Psoas muscle (tissue), 8 donors: ENCODE measurements around the gene CELA3A. TPM values are rescaled to one million over a fixed set of nuclear protein-coding genes. Genes with fewer than 3 reads are reported as not detected.

Source experiments
- ATAC-seq, 4 donors: fragments of 200-7000 bp; cut with Tn5 transposase; one replicate each; pipeline ENCODE4 v1.9.1; 2020; ENCODE audit warnings: moderate library complexity in 3 of 4, mild to moderate bottlenecking in 2 of 4
- DNase-seq, 2 donors: peaks; one replicate each; pipeline ENCODE4 v3.0.0-alpha.2; 2020
- H3K27ac ChIP-seq: fragments of 200-600 bp; one replicate; pipeline ENCODE4 v1.8.0; 2022
- H3K27me3 ChIP-seq, 3 donors: fragments of 200-600 bp in 1 of 3; one replicate each; pipeline versions ENCODE4 v1.6.1 to v1.8.0; 2013 to 2022; ENCODE audit warnings: low read length in 2 of 3, mild to moderate bottlenecking in 2 of 3, moderate library complexity in 1 of 3; ENCODE audit not compliant: insufficient read depth in 3 of 3
- H3K36me3 ChIP-seq, 2 donors: fragments of 200-600 bp in 1 of 2; one replicate each; pipeline versions ENCODE4 v1.6.1 to v1.8.0; 2013 to 2022; ENCODE audit warnings: low read depth in 1 of 2, mild to moderate bottlenecking in 1 of 2, moderate library complexity in 1 of 2; ENCODE audit not compliant: insufficient read depth in 1 of 2
- H3K4me1 ChIP-seq: fragments of 200-600 bp; one replicate; pipeline ENCODE4 v1.8.0; 2022
- H3K4me3 ChIP-seq: fragments of 200-600 bp; one replicate; pipeline ENCODE4 v1.8.0; 2022; ENCODE audit warnings: mild to moderate bottlenecking
- H3K9me3 ChIP-seq: fragments of 200-600 bp; one replicate; pipeline ENCODE4 v1.8.0; 2022
- CTCF ChIP-seq: fragments of 200-600 bp; IDR thresholded peaks from one replicate; pipeline ENCODE4 v1.8.0; 2022; ENCODE audit warnings: antibody characterized with exemption
- WGBS, 3 donors: extraction: QIAGEN DNeasy Blood & Tissue Kit; methylation state at CpG; one replicate each; pipeline versions ENCODE4 v1.1.6 to v1.1.7; 2013; 5-methylcytosine and 5-hydroxymethylcytosine counted together
- intact Hi-C, 2 donors: fragments of 100-400 bp; cut with DNase I; formaldehyde crosslinking; loops; one replicate each; pipeline versions ENCODE4 v1.11.0 to v1.14.2; 2022
- polyA plus RNA-seq, 3 donors: library from polyadenylated mRNA; stranded (reverse); fragments of 200-250 nt; gene quantifications; one replicate each; pipeline ENCODE4 v1.2.3, GENCODE V29; 2013
- total RNA-seq, 4 donors: library from RNA; stranded (reverse); fragmentation: NEBNext Ultra II Directional in 2 of 4; extraction: Animal tissue kit (Norgen Biotek cat#: 25700) in 2 of 4; gene quantifications; one replicate each; pipeline versions ENCODE4 v1.2.1 to v1.2.4, GENCODE V29; 2021 to 2023
- donor health status: healthy with polysubstance abuse.
- donor health status: DM: no; HTN: no; CAD: no; lungs with moderate emphysema.
- donor health status: Bipolar disorder and iron deficiency.
- donor health status: healthy.
- donor health status: DM: yes; HTN: yes; CAD: no.
- donor health status: DM: no; HTN: no; CAD: no.
- donor health status: DM: no; HTN: no; CAD: no.
- donor health status: DM: yes; HTN: yes; CAD: no.

Gene CELA3A
- total and polyA plus RNA-seq, 7 donors: 0.62 to 4.0 (median 1.4) TPM; not detected in 3

DNA sequence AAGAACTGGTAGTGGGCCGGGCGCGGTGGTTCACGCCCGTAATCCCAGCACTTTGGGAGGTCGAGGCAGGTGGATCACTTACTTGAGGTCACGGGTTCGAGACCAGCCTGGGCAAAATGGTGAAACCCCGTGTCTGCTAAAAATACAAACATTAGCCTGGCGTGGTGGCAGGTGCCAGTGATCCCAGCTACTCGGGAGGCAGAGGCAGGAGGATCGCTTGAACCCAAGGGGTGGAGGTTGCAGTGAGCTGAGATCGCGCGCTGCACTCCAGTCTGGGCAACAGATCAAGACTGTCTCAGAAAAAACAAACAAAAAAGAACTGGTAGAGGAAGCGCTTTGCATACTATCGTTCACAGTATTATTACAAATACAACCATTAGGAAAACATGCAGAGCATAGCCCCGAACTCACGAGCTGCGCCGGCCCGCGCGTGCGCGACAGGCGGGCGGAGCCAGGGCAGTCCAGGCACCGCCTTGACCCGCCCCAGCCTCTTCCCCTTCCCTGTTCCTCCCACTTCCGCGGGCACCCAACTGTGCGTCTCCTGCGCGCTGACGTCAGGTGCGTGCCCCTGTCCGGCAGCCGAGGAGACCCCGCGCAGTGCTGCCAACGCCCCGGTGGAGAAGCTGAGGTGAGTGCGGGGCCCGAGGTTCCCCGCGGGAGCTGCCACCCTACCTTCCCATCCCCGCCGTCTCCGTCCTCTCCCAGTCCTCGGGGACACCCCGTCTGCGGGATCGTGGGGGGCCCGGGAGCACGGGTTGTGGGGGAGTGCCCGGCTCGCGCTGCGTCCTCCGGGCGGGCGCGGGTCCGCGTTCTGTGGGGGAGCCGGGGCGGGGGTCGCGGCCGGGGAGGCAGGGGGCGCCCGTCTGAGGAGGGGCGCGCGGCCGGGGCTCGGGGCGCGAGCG, 50.9 kb downstream of the CELA3A start, which contains the start of gene CDC42:
Gene CDC42, plus strand, starts transcription at position 595 of the 902 bp plus-strand sequence. CDS start 25,770 bp downstream, outside the sequence.
- no peak for TF ChIP-seq CTCF
- Histone ChIP-seq H3K4me3 (peak within 1 kb of the TSS; percentile 81), H3K36me3 (no peaks in the 10 kb centered on the region), H3K9me3 (no peaks in the 10 kb centered on the region), H3K4me1 (peaks cover 34% of the 10 kb centered on the region), H3K27ac (peak within 1 kb of the TSS; percentile 100), H3K27me3 (no peaks in the 10 kb centered on the region)
- peak; percentile 97 to 99 for DNase-seq
- intact Hi-C loops: loop anchor here in 1 of 2 donors (2.0 kb wide), 1 partner anchor 28 kb away; no protein-coding TSS in a partner anchor
- peak; percentile 97 to 98 (median 98) for ATAC-seq
- WGBS, 3 donors: 16 to 22% (median 16%) methylated on average over 58 to 81 of the region's 81 CpGs

DNA sequence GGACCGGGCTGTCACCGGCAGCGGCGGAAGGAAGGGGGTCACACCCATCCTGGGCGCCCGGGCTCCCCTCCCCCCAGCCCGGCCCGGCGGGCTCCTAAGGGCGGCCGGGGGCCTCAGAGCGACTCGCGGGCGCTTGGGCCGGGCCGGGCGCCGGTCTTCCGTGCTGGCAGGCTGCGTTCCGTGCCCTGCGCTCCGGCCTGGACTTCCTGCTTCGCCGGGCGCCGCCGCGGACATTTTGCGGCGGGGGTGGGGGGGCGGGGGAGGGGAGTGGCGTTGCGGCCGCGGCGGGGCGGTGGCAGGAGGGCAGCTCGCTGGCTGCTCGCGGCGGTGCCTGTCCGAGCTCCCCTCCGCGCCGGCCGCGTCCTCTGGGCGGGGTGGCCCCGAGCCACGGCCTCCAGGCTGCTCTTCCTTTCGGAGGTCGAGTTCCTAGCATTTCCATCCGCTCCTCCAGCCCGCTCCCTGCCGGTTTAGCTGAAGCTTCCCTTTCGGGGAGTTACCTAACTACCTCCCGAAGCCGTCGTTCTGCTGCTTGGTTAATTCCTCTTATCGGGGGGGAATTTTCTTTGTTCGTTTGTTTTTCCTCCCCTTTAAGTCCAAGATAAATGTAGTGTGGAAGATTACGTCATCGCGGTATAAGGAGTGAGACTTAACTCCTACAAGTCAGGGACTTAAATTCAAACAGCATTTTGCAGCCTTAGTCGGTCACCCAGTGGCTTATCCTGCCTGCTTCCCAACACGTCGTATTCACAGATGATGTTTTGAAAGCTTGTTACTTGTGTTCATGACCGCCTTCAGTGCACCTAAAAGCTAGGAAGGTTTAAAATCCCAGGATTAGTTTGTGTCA, 51.8 kb downstream of the CELA3A start:
- H3K36me3 ChIP-seq: peaks cover 0 to 6% of the 10 kb centered on the region in 2 donors
- intact Hi-C loops: loop anchor here in 1 of 2 donors (2.0 kb wide), 1 partner anchor 28 kb away; no protein-coding TSS in a partner anchor
- no peak for TF ChIP-seq CTCF
- peak overlapping the region; percentile 100 for H3K27ac ChIP-seq
- peak overlapping the region; percentile 81 for H3K4me3 ChIP-seq
- H3K27me3 ChIP-seq: no peaks in the 10 kb centered on the region
- WGBS, 3 donors: 0 to 1% (median 0%) methylated on average over 27 to 69 of the region's 70 CpGs
- peak; percentile 70 to 83 for DNase-seq
- peaks cover 42% of the 10 kb centered on the region for H3K4me1 ChIP-seq
- no peaks in the 10 kb centered on the region for H3K9me3 ChIP-seq
- ATAC-seq: peak; percentile 68 to 79 (median 74)

DNA sequence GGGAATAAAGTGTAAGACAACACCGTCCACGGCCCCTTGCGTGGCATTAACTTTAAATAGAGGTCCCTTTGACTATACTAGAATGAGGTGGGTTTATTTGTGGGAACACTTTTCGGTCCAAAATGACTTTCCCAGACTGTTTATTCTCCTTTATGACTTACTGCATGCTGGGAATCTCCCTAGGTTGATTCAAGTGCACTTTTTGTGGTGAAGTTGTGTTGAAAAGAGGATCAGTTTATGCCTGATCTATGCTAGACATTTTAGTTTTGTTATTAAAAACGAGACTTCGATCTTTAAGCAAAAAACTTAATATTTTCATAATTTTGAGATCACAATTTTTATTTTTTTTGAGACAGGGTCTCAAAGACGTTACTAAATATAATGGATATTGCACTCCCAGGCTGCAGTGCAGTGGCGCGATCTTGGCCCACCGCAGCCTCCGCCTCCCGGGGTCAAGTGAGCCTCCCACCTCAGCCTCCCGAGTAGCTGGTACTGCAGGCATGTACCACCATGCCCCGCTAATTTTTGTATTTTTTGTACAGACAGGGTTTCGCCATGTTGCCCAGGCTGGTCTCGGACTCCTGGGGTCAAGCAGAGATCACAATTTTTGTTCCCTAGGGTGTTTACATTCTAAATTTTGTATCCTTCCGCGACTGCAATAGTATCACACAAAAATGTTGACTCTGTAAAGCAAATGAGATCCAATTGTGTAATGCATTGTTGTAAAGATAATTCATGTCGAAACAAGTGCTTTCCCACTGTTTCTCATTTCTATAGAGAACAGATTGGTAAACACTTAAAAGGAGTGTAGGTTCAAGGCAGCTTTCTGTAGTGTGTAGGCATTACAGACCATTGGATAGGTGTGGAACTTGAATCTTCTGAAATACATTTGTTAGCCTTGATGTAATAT, 52.7 kb downstream of the CELA3A start:
- no peak for ATAC-seq
- H3K4me1 ChIP-seq: peaks cover 48% of the 10 kb centered on the region
- peaks cover 0 to 6% of the 10 kb centered on the region in 2 donors for H3K36me3 ChIP-seq
- intact Hi-C loops: loop anchor here in 1 of 2 donors (2.0 kb wide), 1 partner anchor 29 kb away; no protein-coding TSS in a partner anchor
- TF ChIP-seq CTCF: no peak
- H3K27me3 ChIP-seq: no peaks in the 10 kb centered on the region
- peak overlapping the region; percentile 81 for H3K4me3 ChIP-seq
- WGBS, 3 donors: 48 to 54% (median 53%) methylated on average over 19 of the region's 19 CpGs
- H3K27ac ChIP-seq: peak overlapping the region; percentile 100
- DNase-seq: no peak
- no peaks in the 10 kb centered on the region for H3K9me3 ChIP-seq

- 23 to 30% (median 23%) methylated on average over 6 of the region's 6 CpGs for WGBS, 3 donors
- no peaks in the 10 kb centered on the region for H3K27me3 ChIP-seq
- H3K27ac ChIP-seq: peak overlapping the region; percentile 38
- intact Hi-C loops: no loop called here
- peaks cover 0 to 6% of the 10 kb centered on the region in 2 donors for H3K36me3 ChIP-seq
- peaks cover 58% of the 10 kb centered on the region for H3K4me1 ChIP-seq
- TF ChIP-seq CTCF: no peak
- peak overlapping the region; percentile 46 for H3K4me3 ChIP-seq
- H3K9me3 ChIP-seq: no peaks in the 10 kb centered on the region
- DNase-seq (no peak), ATAC-seq (no peak)
Observed at GRCh38 chr1:22055463-22055862, 54.0 kb downstream of the CELA3A start.
